C4-2B (cell line): ENCODE results near the gene BUD31.

Experiments
- CTCF ChIP-seq: fragments of 450-650 bp; conservative IDR thresholded peaks from 2 replicates; pipeline ENCODE4 v1.5.1; 2017; ENCODE audit warnings: mild to moderate bottlenecking
- ZFX ChIP-seq: fragments of 450-650 bp; IDR thresholded peaks from 2 replicates; pipeline ENCODE4 v1.6.1; 2017

- TF ChIP-seq CTCF (no peak), ZFX (no peak)
Observed at GRCh38 chr7:99465421-99465768, 56.6 kb downstream of the BUD31 start.
